HepG2 (cell line): ENCODE measurements around the gene NPAS2. TPM values are rescaled to one million over a fixed set of nuclear protein-coding genes. Genes with fewer than 3 reads are reported as not detected.

Experiments used
- ATAC-seq: fragments of 200-7000 bp; cut with Tn5 transposase; 3 replicates; pipeline ENCODE4 v1.9.1; 2020; ENCODE audit warnings: mild to moderate bottlenecking, moderate library complexity
- BruUV-seq: library from RNA; stranded (reverse); fragments of 400-500 nt; replicated peaks from 2 replicates; lab custom pipeline; 2021; lab: Mats Ljungman, UMichigan
- CTCF ChIA-PET: fragments of 300-600 bp; formaldehyde crosslinking; extraction: SDS; loops from one replicate; lab custom pipeline; 2021; ENCODE audit warnings: low total read pairs, inconsistent platforms, low intra/inter-chr PET ratio; lab: Yijun Ruan, JAX
- POLR2A ChIA-PET: fragments of 350-600 bp; sonication (Branson Sonifier 250); formaldehyde crosslinking; loops from one replicate; lab custom pipeline; 2020; ENCODE audit warnings: antibody characterized with exemption, inconsistent platforms; lab: Yijun Ruan, JAX
- DNase-seq: peaks from one replicate; pipeline ENCODE4 v3.0.0-alpha.2; 2015; ENCODE audit warnings: low spot score
- FAIRE-seq: peaks from 3 replicates; lab custom pipeline; 2011; peaks lifted over from hg19 to GRCh38; lab: Jason Lieb, UNC
- H2AFZ ChIP-seq: one replicate; pipeline ENCODE4 v1.6.1; 2011; ENCODE audit warnings: low read length, inconsistent platforms
- H3K27ac ChIP-seq: fragments of 300-600 bp; 3 replicates; pipeline ENCODE4 v1.8.0; 2011; ENCODE audit warnings: mixed run types, mild to moderate bottlenecking, mixed read lengths, low read length, inconsistent platforms; ENCODE audit not compliant: insufficient read depth; ENCODE audit errors: extremely low read length
- H3K27me3 ChIP-seq, 2 experiments: fragments of 200-600 bp in 1 of 2; 2 replicates in 1 of 2; 3 replicates in 1 of 2; pipeline versions ENCODE4 v1.6.0 to v1.8.0; 2011; ENCODE audit warnings: low read length in 2 of 2, mild to moderate bottlenecking in 2 of 2, moderate library complexity in 2 of 2, inconsistent platforms in 1 of 2; ENCODE audit not compliant: insufficient read depth in 2 of 2, control insufficient read depth in 1 of 2
- H3K36me3 ChIP-seq, 2 experiments: fragments of 200-600 bp in 1 of 2; replicated peaks in 1 of 2; 2 replicates in 1 of 2; 3 replicates in 1 of 2; pipeline versions ENCODE4 v1.5.1 to v1.8.0; 2011; ENCODE audit warnings: low read length in 2 of 2, inconsistent platforms in 1 of 2; ENCODE audit not compliant: insufficient read depth in 2 of 2, control insufficient read depth in 1 of 2
- H3K4me1 ChIP-seq: 2 replicates; pipeline ENCODE4 v1.5.1; 2012; ENCODE audit warnings: low read length, inconsistent platforms; ENCODE audit not compliant: insufficient read depth
- H3K4me2 ChIP-seq: 2 replicates; pipeline ENCODE4 v1.6.0; 2011; ENCODE audit warnings: low read depth, low read length, inconsistent platforms
- H3K4me3 ChIP-seq, 3 experiments: fragments of 200-600 bp in 1 of 3; sonication (generic), shearing (Covaris generic) in 1 of 3; replicated peaks in 1 of 3; 2 replicates each; pipeline ENCODE4 v1.5.1; 2011 to 2016; ENCODE audit warnings: low read length in 3 of 3, inconsistent platforms in 2 of 3, low read depth in 2 of 3, mild to moderate bottlenecking in 2 of 3, control low read depth in 1 of 3, mixed read lengths in 1 of 3; ENCODE audit not compliant: insufficient read depth in 1 of 3
- H3K79me2 ChIP-seq: one replicate; pipeline ENCODE4 v1.6.1; 2011; ENCODE audit warnings: low read length, inconsistent platforms; ENCODE audit not compliant: insufficient read depth
- H3K9ac ChIP-seq: 2 replicates; pipeline ENCODE4 v1.6.0; 2011; ENCODE audit warnings: mild to moderate bottlenecking, low read depth, low read length, inconsistent platforms; ENCODE audit not compliant: insufficient read depth
- H3K9me3 ChIP-seq: 2 replicates; pipeline ENCODE4 v1.5.1; 2012; ENCODE audit warnings: mild to moderate bottlenecking, low read length
- H4K20me1 ChIP-seq: 2 replicates; pipeline ENCODE4 v1.6.0; 2011; ENCODE audit warnings: inconsistent platforms, mild to moderate bottlenecking, low read length, moderate library complexity; ENCODE audit not compliant: insufficient read depth
- MAFK ChIP-seq, 2 experiments: IDR thresholded peaks in 1 of 2; conservative IDR thresholded peaks in 1 of 2; 2 replicates each; pipeline ENCODE4 v1.6.1; 2011; ENCODE audit warnings: improper control_type of control experiment in 2 of 2, low read length in 2 of 2
- MYPOP ChIP-seq: sonication (generic); formaldehyde crosslinking; IDR thresholded peaks from 2 replicates; pipeline ENCODE4 v1.8.1; 2023; ENCODE audit warnings: mild to moderate bottlenecking, moderate library complexity, missing genetic modification reagents
- ZBTB20 ChIP-seq: sonication (generic); formaldehyde crosslinking; IDR thresholded peaks from 2 replicates; pipeline ENCODE4 v1.8.1; 2023; ENCODE audit warnings: missing genetic modification reagents, low read depth, mild to moderate bottlenecking, borderline replicate concordance
- ZBTB21 ChIP-seq: sonication (generic); formaldehyde crosslinking; IDR thresholded peaks from 2 replicates; pipeline ENCODE4 v1.4.0; 2020; ENCODE audit warnings: missing genetic modification reagents
- ZNF331 ChIP-seq: sonication (generic); formaldehyde crosslinking; IDR thresholded peaks from 2 replicates; pipeline ENCODE4 v1.4.0; 2020; ENCODE audit warnings: missing genetic modification reagents
- ZNF883 ChIP-seq: sonication (generic); formaldehyde crosslinking; IDR thresholded peaks from 2 replicates; pipeline ENCODE4 v1.5.1; 2020; ENCODE audit warnings: mild to moderate bottlenecking, missing genetic modification reagents; ENCODE audit errors: not compliant biosample characterization
- WGBS: methylation state at CpG from one replicate; pipeline ENCODE4 v1.1.6; 2017; ENCODE audit warnings: low lambda C conversion rate; 5-methylcytosine and 5-hydroxymethylcytosine counted together
- in situ Hi-C: cut with HindIII; loops from 2 replicates; pipeline ENCODE4 v1.10.0; 2017; ENCODE audit warnings: low pct_unique_long_range_greater_than_20kb; ENCODE audit not compliant: extremely low pct_ligation_motif_present
- intact Hi-C: fragments of 100-400 bp; cut with micrococcal nuclease; formaldehyde crosslinking; loops from one replicate; pipeline ENCODE4 v1.10.0; 2022; ENCODE audit not compliant: unreplicated experiment
- polyA plus RNA-seq, 8 experiments: library from polyadenylated mRNA; depleted of rRNA in 3 of 8; stranded (reverse) in 7 of 8; unstranded in 1 of 8; fragments of >200 nt; fragmentation: Illumina TruSeq in 4 of 8; extraction: Trizol in 4 of 8; gene quantifications; 2 replicates each; pipeline versions ENCODE4 v1.2.1 to v1.2.3, GENCODE V29; 2011 to 2016; ENCODE audit warnings: low read depth in 4 of 8, missing spikeins in 1 of 8, mixed read lengths in 1 of 8; ENCODE audit not compliant: insufficient read depth in 1 of 8
- total RNA-seq, 5 experiments: library from RNA; depleted of rRNA; stranded (reverse); fragments of >200 nt; fragmentation: Illumina TruSeq; extraction: Trizol; gene quantifications; 2 replicates each; pipeline ENCODE4 v1.2.3, GENCODE V29; 2016; ENCODE audit warnings: low read depth in 1 of 5
- TF ChIP-seq, protein P1 (sequence below): sonication (generic); formaldehyde crosslinking; IDR thresholded peaks from 2 replicates; pipeline ENCODE4 v1.9.0; 2021; ENCODE audit warnings: missing genetic modification reagents, borderline replicate concordance

Gene NPAS2
- total and polyA plus RNA-seq, 2 of the 13 experiments (the other 11 are each of a cell fraction or from before 2014, with no cell fraction given): 14.8 to 37.5 TPM

GRCh38 chr2:100976061-100976460 is 156.1 kb downstream of the NPAS2 start:
- no peak overlapping the region for H3K9ac ChIP-seq
- DNase-seq (no peak), FAIRE-seq (no peak), ATAC-seq (no peak)
- intact Hi-C loops: no loop called here
- H3K27me3 ChIP-seq: no peaks in the 10 kb centered on the region
- TF ChIP-seq, protein P1, sequence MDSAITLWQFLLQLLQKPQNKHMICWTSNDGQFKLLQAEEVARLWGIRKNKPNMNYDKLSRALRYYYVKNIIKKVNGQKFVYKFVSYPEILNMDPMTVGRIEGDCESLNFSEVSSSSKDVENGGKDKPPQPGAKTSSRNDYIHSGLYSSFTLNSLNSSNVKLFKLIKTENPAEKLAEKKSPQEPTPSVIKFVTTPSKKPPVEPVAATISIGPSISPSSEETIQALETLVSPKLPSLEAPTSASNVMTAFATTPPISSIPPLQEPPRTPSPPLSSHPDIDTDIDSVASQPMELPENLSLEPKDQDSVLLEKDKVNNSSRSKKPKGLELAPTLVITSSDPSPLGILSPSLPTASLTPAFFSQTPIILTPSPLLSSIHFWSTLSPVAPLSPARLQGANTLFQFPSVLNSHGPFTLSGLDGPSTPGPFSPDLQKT (CRISPR knock-in tag): no peak
- TF ChIP-seq ZNF331 (CRISPR knock-in tag) (no peak), ZNF883 (peak; percentile 34)
- H3K9me3 ChIP-seq: no peaks in the 10 kb centered on the region
- no peak overlapping the region for H3K27ac ChIP-seq
- in situ Hi-C loops: no loop called here
- no peaks in the 10 kb centered on the region for H3K79me2 ChIP-seq
- POLR2A ChIA-PET: interaction anchor here (1.5 kb wide), 1 partner anchor 26 kb away, joined by 3 read pairs; the partner anchor contains the start of gene RPL31
- H3K36me3 ChIP-seq: peaks cover 55 to 82% of the 10 kb centered on the region in 2 experiments
- H2AFZ ChIP-seq: no peak overlapping the region
- H3K4me3 ChIP-seq: no peak overlapping the region
- no peak overlapping the region for H3K4me2 ChIP-seq
- no TSS peak for BruUV-seq
- CTCF ChIA-PET: no interaction called here
- peaks cover 7% of the 10 kb centered on the region for H3K4me1 ChIP-seq
- no peaks in the 10 kb centered on the region for H4K20me1 ChIP-seq
- 96% methylated on average over 4 of the region's 6 CpGs for WGBS

DNA sequence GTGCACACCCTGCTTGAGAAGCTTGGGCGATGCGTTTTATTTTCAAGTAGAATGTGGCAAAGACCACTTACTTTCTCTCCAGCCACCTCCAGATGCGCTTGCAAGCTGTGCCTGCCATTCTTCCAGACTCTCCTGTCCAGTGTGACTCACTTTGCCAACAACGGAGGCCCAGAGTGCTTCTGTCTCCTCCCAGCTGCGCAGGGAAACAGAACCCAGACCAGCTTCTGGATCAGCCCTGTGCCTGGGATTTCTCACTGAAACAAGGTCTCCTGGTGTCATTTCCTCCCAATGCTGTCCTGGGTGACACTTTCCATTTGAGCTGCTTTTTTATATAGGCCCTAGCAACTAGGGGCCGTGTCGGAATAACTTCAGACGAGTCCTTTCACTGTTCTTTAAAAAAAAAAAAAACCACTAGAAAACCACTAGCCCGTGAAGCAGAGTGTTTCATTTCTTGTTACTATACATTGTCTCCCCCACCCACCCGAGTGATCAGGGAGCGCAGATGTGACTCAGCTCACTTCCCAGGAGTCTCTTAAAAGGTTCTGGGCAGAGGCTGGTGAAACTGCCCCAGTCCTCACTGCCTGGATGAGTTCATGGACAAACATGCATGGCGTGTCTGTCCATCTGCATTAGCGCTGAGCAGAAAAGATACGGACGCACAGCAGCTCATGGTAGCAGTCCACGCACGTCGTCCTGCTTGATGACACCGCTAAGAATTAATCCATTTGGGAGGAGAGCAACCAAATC is 156.9 kb downstream of the NPAS2 start:
- in situ Hi-C loops (no loop called here), intact Hi-C loops (no loop called here)
- no peak for DNase-seq
- ChIA-PET POLR2A (interaction anchor here (1.5 kb wide), 1 partner anchor 25 kb away, joined by 3 read pairs; the partner anchor contains the start of gene RPL31), CTCF (no interaction called here)
- Histone ChIP-seq H4K20me1 (no peaks in the 10 kb centered on the region), H3K4me1 (peaks cover 10% of the 10 kb centered on the region), H3K4me2 (no peak overlapping the region), H3K4me3 (no peak overlapping the region), H3K36me3 (peaks cover 50 to 82% of the 10 kb centered on the region in 2 experiments), H3K79me2 (no peaks in the 10 kb centered on the region), H3K9ac (no peak overlapping the region), H3K9me3 (no peaks in the 10 kb centered on the region), H3K27ac (no peak overlapping the region), H3K27me3 (no peaks in the 10 kb centered on the region), H2AFZ (no peak overlapping the region)
- no TSS peak for BruUV-seq
- FAIRE-seq: no peak
- TF ChIP-seq ZBTB20 (CRISPR knock-in tag) (no peak), MAFK (conservative IDR thresholded peaks at IDR 0.05 in 1 of 2, IDR thresholded peaks at IDR 0.05 in 1 of 2; ENCODE audit: low read length in 2 of 2) (no peak), ZBTB21 (CRISPR knock-in tag) (no peak), MYPOP (no peak)
- WGBS: 98% methylated on average over 19 of the region's 19 CpGs
- ATAC-seq: no peak
